ENCODE results near the gene APOB. TPM values are rescaled to one million over a fixed set of nuclear protein-coding genes. Genes with fewer than 3 reads are reported as not detected.

APOB gene
- total RNA-seq, 4 donors from 2014 or later = 0.11 to 0.13 TPM; not detected in 2

GRCh38 chr2:20977520-20978180 is 66.2 kb downstream of the APOB start:
- DNase-seq = no peak
- Histone ChIP-seq H3K27ac (no peak overlapping the region), H3K9me3 (no peaks in the 10 kb centered on the region), H3K4me3 (replicated peaks in 1 of 3) (no peak overlapping the region), H3K36me3 (no peaks in the 10 kb centered on the region), H3K4me1 (no peaks in the 10 kb centered on the region), H3K27me3 (no peaks in the 10 kb centered on the region)
- intact Hi-C loops (cut with DNase I) = no loop called here
- 59 to 60% methylated on average over 4 of the region's 4 CpGs for WGBS, 2 donors
- TF ChIP-seq POLR2A (IDR thresholded peaks at IDR 0.05) = no peak
- TF ChIP-seq, protein P1, sequence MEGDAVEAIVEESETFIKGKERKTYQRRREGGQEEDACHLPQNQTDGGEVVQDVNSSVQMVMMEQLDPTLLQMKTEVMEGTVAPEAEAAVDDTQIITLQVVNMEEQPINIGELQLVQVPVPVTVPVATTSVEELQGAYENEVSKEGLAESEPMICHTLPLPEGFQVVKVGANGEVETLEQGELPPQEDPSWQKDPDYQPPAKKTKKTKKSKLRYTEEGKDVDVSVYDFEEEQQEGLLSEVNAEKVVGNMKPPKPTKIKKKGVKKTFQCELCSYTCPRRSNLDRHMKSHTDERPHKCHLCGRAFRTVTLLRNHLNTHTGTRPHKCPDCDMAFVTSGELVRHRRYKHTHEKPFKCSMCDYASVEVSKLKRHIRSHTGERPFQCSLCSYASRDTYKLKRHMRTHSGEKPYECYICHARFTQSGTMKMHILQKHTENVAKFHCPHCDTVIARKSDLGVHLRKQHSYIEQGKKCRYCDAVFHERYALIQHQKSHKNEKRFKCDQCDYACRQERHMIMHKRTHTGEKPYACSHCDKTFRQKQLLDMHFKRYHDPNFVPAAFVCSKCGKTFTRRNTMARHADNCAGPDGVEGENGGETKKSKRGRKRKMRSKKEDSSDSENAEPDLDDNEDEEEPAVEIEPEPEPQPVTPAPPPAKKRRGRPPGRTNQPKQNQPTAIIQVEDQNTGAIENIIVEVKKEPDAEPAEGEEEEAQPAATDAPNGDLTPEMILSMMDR (IDR thresholded peaks at IDR 0.05) = no peak

DNA sequence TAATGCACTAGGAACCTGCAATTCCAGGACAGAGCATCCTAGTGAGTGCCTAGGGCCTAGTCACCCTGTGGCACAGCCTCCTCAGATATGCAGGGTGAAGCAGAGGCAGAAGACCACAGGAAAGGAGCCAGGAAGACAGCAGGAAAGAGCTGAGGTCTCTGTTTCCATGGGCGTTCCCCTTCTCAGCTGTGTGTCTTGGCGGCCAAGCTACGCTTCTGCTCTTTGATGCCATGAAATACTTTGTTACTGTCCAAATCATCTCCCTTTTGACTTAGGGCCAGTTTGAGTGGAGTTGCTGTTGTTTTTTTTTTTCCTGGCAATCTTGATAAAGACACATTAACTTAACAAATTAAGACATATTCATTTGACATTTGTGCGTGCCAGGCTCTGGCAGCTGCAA is 67.3 kb downstream of the APOB start:
- H3K27ac ChIP-seq = no peak overlapping the region
- no peaks in the 10 kb centered on the region for H3K36me3 ChIP-seq
- H3K4me3 ChIP-seq (replicated peaks in 1 of 3) = no peak overlapping the region
- WGBS, 2 donors = 83 to 92% methylated on average over 4 of the region's 4 CpGs
- no peak for TF ChIP-seq POLR2A (IDR thresholded peaks at IDR 0.05)
- TF ChIP-seq, protein P1 (IDR thresholded peaks at IDR 0.05) = no peak
- no peaks in the 10 kb centered on the region for H3K4me1 ChIP-seq
- DNase-seq = no peak
- intact Hi-C loops (cut with DNase I) = no loop called here
- no peaks in the 10 kb centered on the region for H3K27me3 ChIP-seq
- no peaks in the 10 kb centered on the region for H3K9me3 ChIP-seq

DNA sequence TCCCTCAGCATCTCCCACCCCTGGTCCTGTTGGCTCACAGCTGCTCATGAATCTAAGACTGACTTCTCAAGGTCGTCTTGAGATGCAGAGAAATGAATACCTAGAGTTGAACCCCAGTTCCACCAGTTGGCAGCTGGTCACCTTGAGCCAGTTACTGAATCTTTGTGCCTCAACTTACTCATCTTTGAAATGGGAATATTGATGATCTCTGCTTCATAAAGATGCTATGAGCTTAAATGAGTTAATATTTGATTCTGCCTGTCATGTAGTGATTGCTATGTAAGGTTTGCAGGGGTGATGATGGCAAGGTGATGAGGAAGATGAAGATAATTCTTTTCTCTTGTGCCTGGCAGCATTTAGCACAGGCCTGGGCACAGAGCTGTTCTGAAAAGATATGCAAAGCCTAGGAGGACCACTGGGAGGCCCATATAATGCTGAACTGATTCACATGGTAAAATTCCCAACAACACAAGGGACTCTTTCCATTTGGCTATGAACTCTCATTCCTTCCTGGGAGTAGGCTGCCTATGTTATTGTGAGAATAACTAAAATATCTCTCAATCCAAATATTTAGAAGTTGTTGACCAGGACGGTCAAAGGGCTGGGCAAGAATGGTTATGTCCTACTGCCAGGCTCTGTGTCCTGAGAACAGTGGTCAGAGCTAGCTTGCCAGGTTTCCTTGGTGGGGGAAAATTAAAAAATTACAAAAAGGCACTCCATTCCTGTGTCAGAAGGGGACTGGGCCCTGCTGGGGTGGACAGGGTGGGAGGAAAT is 70.9 kb downstream of the APOB start:
- Histone ChIP-seq H3K27me3 (no peaks in the 10 kb centered on the region), H3K36me3 (no peaks in the 10 kb centered on the region), H3K9me3 (no peaks in the 10 kb centered on the region), H3K4me1 (no peaks in the 10 kb centered on the region), H3K4me3 (replicated peaks in 1 of 3) (no peak overlapping the region), H3K27ac (no peak overlapping the region)
- 77 to 79% methylated on average over 2 of the region's 2 CpGs for WGBS, 2 donors
- DNase-seq = no peak
- intact Hi-C loops (cut with DNase I) = no loop called here
- TF ChIP-seq, protein P1 (IDR thresholded peaks at IDR 0.05) = no peak
- TF ChIP-seq POLR2A (IDR thresholded peaks at IDR 0.05) = no peak

DNA sequence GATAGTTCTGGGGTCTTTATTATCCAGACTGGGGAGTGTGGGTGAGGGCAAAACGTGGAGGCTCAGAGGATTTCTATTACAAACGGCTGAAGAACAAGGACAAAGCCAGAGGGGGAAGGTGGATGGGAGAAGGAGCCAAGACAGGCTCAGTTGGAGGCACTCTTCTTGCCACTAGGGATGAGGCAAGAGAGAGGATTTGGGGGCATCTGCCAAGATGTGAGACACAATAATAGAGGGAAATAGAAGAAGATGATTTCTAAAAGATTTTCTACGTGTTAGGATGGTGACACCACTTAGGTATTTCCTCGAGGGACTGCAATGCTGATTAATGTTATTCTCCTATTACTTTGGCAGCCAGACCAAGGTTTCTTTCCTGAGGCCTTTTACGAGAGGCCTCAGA is 71.8 kb downstream of the APOB start:
- Histone ChIP-seq H3K36me3 (no peaks in the 10 kb centered on the region), H3K4me1 (no peaks in the 10 kb centered on the region), H3K4me3 (replicated peaks in 1 of 3) (no peak overlapping the region), H3K27me3 (no peaks in the 10 kb centered on the region), H3K27ac (no peak overlapping the region), H3K9me3 (no peaks in the 10 kb centered on the region)
- DNase-seq = no peak
- WGBS, 2 donors = 55 to 60% methylated on average over 5 of the region's 5 CpGs
- intact Hi-C loops (cut with DNase I) = no loop called here
- no peak for TF ChIP-seq POLR2A (IDR thresholded peaks at IDR 0.05)
- TF ChIP-seq, protein P1 (IDR thresholded peaks at IDR 0.05) = no peak

DNA sequence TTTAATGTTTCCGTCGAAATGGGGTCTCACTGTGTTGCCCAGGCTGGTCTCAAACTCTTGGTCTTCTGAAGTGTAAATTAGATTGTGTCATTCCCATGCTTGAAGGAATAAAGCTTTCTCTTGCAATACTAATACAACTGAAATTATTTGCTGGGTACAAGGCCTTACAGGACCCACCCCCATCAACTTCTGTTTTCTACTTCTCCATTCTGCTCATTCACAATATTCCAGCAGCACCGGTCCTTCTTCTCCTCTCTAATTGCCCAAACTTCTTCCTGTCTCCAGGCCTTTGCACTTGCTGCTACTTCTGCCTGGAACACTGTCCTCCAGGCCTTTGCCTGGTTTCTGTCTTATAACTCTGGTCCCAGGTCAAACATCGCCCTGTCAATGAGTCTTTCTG is 73.8 kb downstream of the APOB start:
- intact Hi-C loops (cut with DNase I) = no loop called here
- 93 to 95% methylated on average over 4 of the region's 4 CpGs for WGBS, 2 donors
- Histone ChIP-seq H3K4me3 (replicated peaks in 1 of 3) (no peak overlapping the region), H3K9me3 (no peaks in the 10 kb centered on the region), H3K27ac (no peak overlapping the region), H3K27me3 (no peaks in the 10 kb centered on the region), H3K36me3 (no peaks in the 10 kb centered on the region), H3K4me1 (no peaks in the 10 kb centered on the region)
- no peak for TF ChIP-seq POLR2A (IDR thresholded peaks at IDR 0.05)
- TF ChIP-seq, protein P1 (IDR thresholded peaks at IDR 0.05) = no peak
- DNase-seq = no peak
